OCI-LY3 (cell line): Measurements from ENCODE around the gene MAB21L3.

Experiments
- H2AFZ ChIP-seq: fragments of 200-600, 300-600 bp; shearing (Covaris generic); 2 replicates; pipeline ENCODE4 v1.6.0; 2014; ENCODE audit warnings: antibody characterized with exemption, low read depth, low read length
- H3K27ac ChIP-seq: fragments of 200-600, 300-600 bp; sonication (generic); 2 replicates; pipeline ENCODE4 v1.5.1; 2014; ENCODE audit warnings: mild to moderate bottlenecking, low read length, moderate library complexity, mixed read lengths
- H3K27me3 ChIP-seq: fragments of 200-600, 300-600 bp; sonication (generic); 2 replicates; pipeline ENCODE4 v1.6.1; 2014; ENCODE audit warnings: low read depth, low read length, mixed read lengths
- H3K36me3 ChIP-seq: fragments of 200-600, 300-600 bp; sonication (generic); replicated peaks from 2 replicates; pipeline ENCODE3; 2014; ENCODE audit warnings: low read depth, low read length, mixed read lengths
- H3K4me1 ChIP-seq: fragments of 300-600, 200-600 bp; sonication (generic); 2 replicates; pipeline ENCODE4 v1.6.1; 2014; ENCODE audit warnings: low read length, mixed read lengths
- H3K4me2 ChIP-seq: fragments of 200-600, 300-600 bp; sonication (generic); 2 replicates; pipeline ENCODE4 v1.6.1; 2014; ENCODE audit warnings: low read length, mixed read lengths
- H3K4me3 ChIP-seq: fragments of 300-600, 200-600 bp; sonication (generic); 2 replicates; pipeline ENCODE4 v1.5.1; 2014; ENCODE audit warnings: antibody characterized with exemption, mild to moderate bottlenecking, low read length, moderate library complexity
- H3K79me2 ChIP-seq: fragments of 300-600, 200-600 bp; shearing (Covaris generic); 2 replicates; pipeline ENCODE4 v1.6.1; 2014; ENCODE audit warnings: mild to moderate bottlenecking, low read length, mixed read lengths
- H3K9ac ChIP-seq: fragments of 300-600, 200-600 bp; shearing (Covaris generic); 2 replicates; pipeline ENCODE4 v1.6.0; 2014; ENCODE audit warnings: mild to moderate bottlenecking, low read length, moderate library complexity
- H3K9me3 ChIP-seq: fragments of 200-600, 300-600 bp; shearing (Covaris generic); 2 replicates; pipeline ENCODE4 v1.6.1; 2014; ENCODE audit warnings: low read length, mixed read lengths; ENCODE audit not compliant: insufficient read depth
- H4K20me1 ChIP-seq: fragments of 200-600, 300-600 bp; sonication (generic); 2 replicates; pipeline ENCODE4 v1.6.1; 2016; ENCODE audit warnings: low read length, mixed read lengths; ENCODE audit not compliant: insufficient read depth
- CTCF ChIP-seq: fragments of 200-600, 300-600 bp; sonication (generic); IDR thresholded peaks from 2 replicates; pipeline ENCODE4 v1.5.1; 2014; ENCODE audit warnings: antibody characterized with exemption, low read length, low read depth
- EZH2phosphoT487 ChIP-seq: fragments of 200-600 bp; shearing (Covaris generic); IDR thresholded peaks from 2 replicates; pipeline ENCODE4 v1.6.1; 2018; ENCODE audit warnings: antibody characterized with exemption, mixed run types, low read depth

Gene MAB21L3

GRCh38 chr1:116172666-116173065 is 61.5 kb downstream of the MAB21L3 start:
- H3K79me2 ChIP-seq, result no peaks in the 10 kb centered on the region
- no peak overlapping the region for H3K27ac ChIP-seq
- H3K27me3 ChIP-seq, result peaks cover 7% of the 10 kb centered on the region; the same call in 1 of the 2 replicates
- H4K20me1 ChIP-seq, result no peaks in the 10 kb centered on the region
- H3K9ac ChIP-seq, result no peak overlapping the region
- H3K36me3 ChIP-seq, result no peaks in the 10 kb centered on the region
- no peak overlapping the region for H2AFZ ChIP-seq
- no peak for TF ChIP-seq EZH2phosphoT487
- no peak for TF ChIP-seq CTCF
- no peak overlapping the region for H3K4me2 ChIP-seq
- H3K4me3 ChIP-seq, result no peak overlapping the region
- H3K9me3 ChIP-seq, result no peaks in the 10 kb centered on the region
- peaks cover 7% of the 10 kb centered on the region for H3K4me1 ChIP-seq

- Histone ChIP-seq H3K9ac (no peak overlapping the region), H3K27me3 (peaks cover 7% of the 10 kb centered on the region; the same call in 1 of the 2 replicates), H3K9me3 (no peaks in the 10 kb centered on the region), H4K20me1 (no peaks in the 10 kb centered on the region), H3K79me2 (no peaks in the 10 kb centered on the region), H3K4me3 (no peak overlapping the region), H3K4me2 (no peak overlapping the region), H3K36me3 (no peaks in the 10 kb centered on the region), H2AFZ (no peak overlapping the region), H3K27ac (no peak overlapping the region), H3K4me1 (no peaks in the 10 kb centered on the region)
- no peak for TF ChIP-seq EZH2phosphoT487
These were observed 64.4 kb downstream of the MAB21L3 start for GRCh38 chr1:116175611-116176010.

- Histone ChIP-seq H3K27me3 (peaks cover 7% of the 10 kb centered on the region; the same call in 1 of the 2 replicates), H2AFZ (no peak overlapping the region), H3K4me2 (no peak overlapping the region), H3K27ac (no peak overlapping the region), H4K20me1 (no peaks in the 10 kb centered on the region), H3K9ac (no peak overlapping the region), H3K4me3 (no peak overlapping the region), H3K36me3 (no peaks in the 10 kb centered on the region), H3K79me2 (no peaks in the 10 kb centered on the region), H3K4me1 (no peaks in the 10 kb centered on the region), H3K9me3 (no peaks in the 10 kb centered on the region)
- no peak for TF ChIP-seq CTCF
- no peak for TF ChIP-seq EZH2phosphoT487
These were observed 65.1 kb downstream of the MAB21L3 start for GRCh38 chr1:116176306-116176789.

- no peak overlapping the region for H2AFZ ChIP-seq
- no peaks in the 10 kb centered on the region for H3K4me1 ChIP-seq
- no peak overlapping the region for H3K4me2 ChIP-seq
- H3K9me3 ChIP-seq, result no peaks in the 10 kb centered on the region
- H3K79me2 ChIP-seq, result no peaks in the 10 kb centered on the region
- no peaks in the 10 kb centered on the region for H4K20me1 ChIP-seq
- H3K4me3 ChIP-seq, result no peak overlapping the region
- peaks cover 9% of the 10 kb centered on the region; the same call in 1 of the 2 replicates for H3K27me3 ChIP-seq
- H3K9ac ChIP-seq, result no peak overlapping the region
- H3K36me3 ChIP-seq, result no peaks in the 10 kb centered on the region
- TF ChIP-seq EZH2phosphoT487 (no peak), CTCF (no peak)
- H3K27ac ChIP-seq, result no peak overlapping the region
These were observed 66.7 kb downstream of the MAB21L3 start for GRCh38 chr1:116177861-116178260.
